ENCODE results near the gene GOLGA6L22.
"Not testable (repeated sequence)": the region's sequence is repeated elsewhere in the genome, so short reads cannot be mapped to it uniquely, and the experiment has no call there.

Gene GOLGA6L22

GRCh38 chr15:22458603-22459002, at the start of gene GOLGA6L22:
GOLGA6L22 (plus strand) TSS chr15:22458903; CDS start chr15:22458994, 91 bp downstream.
- not testable (repeated sequence) for DNase-seq (ENCODE audit: low read depth in 2 of 2)

GRCh38 chr15:22417288-22417687, 41.4 kb upstream of the GOLGA6L22 start:
- not testable (repeated sequence) for DNase-seq (ENCODE audit: low read depth in 2 of 2)

GRCh38 chr15:22417795-22418194, 40.9 kb upstream of the GOLGA6L22 start:
- not testable (repeated sequence) for DNase-seq (ENCODE audit: low read depth in 2 of 2)

GRCh38 chr15:22418212-22418611, 40.5 kb upstream of the GOLGA6L22 start:
- not testable (repeated sequence) for DNase-seq (ENCODE audit: low read depth in 2 of 2)

GRCh38 chr15:22418666-22419065, 40.0 kb upstream of the GOLGA6L22 start:
- DNase-seq (ENCODE audit: low read depth in 2 of 2), result not testable (repeated sequence)

GRCh38 chr15:22420340-22420739, 38.4 kb upstream of the GOLGA6L22 start:
- DNase-seq (ENCODE audit: low read depth in 2 of 2), result not testable (repeated sequence)

GRCh38 chr15:22429426-22429825, 29.3 kb upstream of the GOLGA6L22 start:
- DNase-seq (ENCODE audit: low read depth in 2 of 2), result not testable (repeated sequence)

- not testable (repeated sequence) for DNase-seq (ENCODE audit: low read depth in 2 of 2)
These were observed 27.0 kb upstream of the GOLGA6L22 start for GRCh38 chr15:22431687-22432086.

- DNase-seq (ENCODE audit: low read depth in 2 of 2), result peak; percentile 1 to 5
These were observed 35.9 kb downstream of the GOLGA6L22 start for GRCh38 chr15:22494490-22495113.

- DNase-seq (ENCODE audit: low read depth in 2 of 2), result not testable (repeated sequence)
These were observed 38.5 kb downstream of the GOLGA6L22 start for GRCh38 chr15:22497200-22497599.

- DNase-seq (ENCODE audit: low read depth in 2 of 2), result not testable (repeated sequence)
These were observed 39.7 kb downstream of the GOLGA6L22 start for GRCh38 chr15:22498220-22498925.

- DNase-seq (ENCODE audit: low read depth in 2 of 2), result not testable (repeated sequence)
These were observed 43.6 kb downstream of the GOLGA6L22 start for GRCh38 chr15:22502272-22502671.

- not testable (repeated sequence) for DNase-seq (ENCODE audit: low read depth in 2 of 2)
These were observed 48.3 kb downstream of the GOLGA6L22 start for GRCh38 chr15:22506959-22507358.

GRCh38 chr15:22516140-22516539, 57.4 kb downstream of the GOLGA6L22 start:
- not testable (repeated sequence) for DNase-seq (ENCODE audit: low read depth in 2 of 2)

All from stimulated activated CD4-positive, alpha-beta T cell treated with anti-CD3 and anti-CD28 coated beads, Interleukin-12 subunit alpha, Interleukin-12 subunit beta, amount 100 ng/mL, for 24 hours (primary cell).